OCI-LY3 (cell line): ENCODE results near the gene TMEM39B.

Experiments used
- H2AFZ ChIP-seq: fragments of 200-600, 300-600 bp; shearing (Covaris generic); 2 replicates; pipeline ENCODE4 v1.6.0; 2014; ENCODE audit warnings: antibody characterized with exemption, low read depth, low read length
- H3K27ac ChIP-seq: fragments of 200-600, 300-600 bp; sonication (generic); 2 replicates; pipeline ENCODE4 v1.5.1; 2014; ENCODE audit warnings: mild to moderate bottlenecking, low read length, moderate library complexity, mixed read lengths
- H3K27me3 ChIP-seq: fragments of 200-600, 300-600 bp; sonication (generic); 2 replicates; pipeline ENCODE4 v1.6.1; 2014; ENCODE audit warnings: low read depth, low read length, mixed read lengths
- H3K36me3 ChIP-seq: fragments of 200-600, 300-600 bp; sonication (generic); replicated peaks from 2 replicates; pipeline ENCODE3; 2014; ENCODE audit warnings: low read depth, low read length, mixed read lengths
- H3K4me1 ChIP-seq: fragments of 300-600, 200-600 bp; sonication (generic); 2 replicates; pipeline ENCODE4 v1.6.1; 2014; ENCODE audit warnings: low read length, mixed read lengths
- H3K4me2 ChIP-seq: fragments of 200-600, 300-600 bp; sonication (generic); 2 replicates; pipeline ENCODE4 v1.6.1; 2014; ENCODE audit warnings: low read length, mixed read lengths
- H3K4me3 ChIP-seq: fragments of 300-600, 200-600 bp; sonication (generic); 2 replicates; pipeline ENCODE4 v1.5.1; 2014; ENCODE audit warnings: antibody characterized with exemption, mild to moderate bottlenecking, low read length, moderate library complexity
- H3K79me2 ChIP-seq: fragments of 300-600, 200-600 bp; shearing (Covaris generic); 2 replicates; pipeline ENCODE4 v1.6.1; 2014; ENCODE audit warnings: mild to moderate bottlenecking, low read length, mixed read lengths
- H3K9ac ChIP-seq: fragments of 300-600, 200-600 bp; shearing (Covaris generic); 2 replicates; pipeline ENCODE4 v1.6.0; 2014; ENCODE audit warnings: mild to moderate bottlenecking, low read length, moderate library complexity
- H3K9me3 ChIP-seq: fragments of 200-600, 300-600 bp; shearing (Covaris generic); 2 replicates; pipeline ENCODE4 v1.6.1; 2014; ENCODE audit warnings: low read length, mixed read lengths; ENCODE audit not compliant: insufficient read depth
- H4K20me1 ChIP-seq: fragments of 200-600, 300-600 bp; sonication (generic); 2 replicates; pipeline ENCODE4 v1.6.1; 2016; ENCODE audit warnings: low read length, mixed read lengths; ENCODE audit not compliant: insufficient read depth
- CTCF ChIP-seq: fragments of 200-600, 300-600 bp; sonication (generic); IDR thresholded peaks from 2 replicates; pipeline ENCODE4 v1.5.1; 2014; ENCODE audit warnings: antibody characterized with exemption, low read length, low read depth
- EZH2phosphoT487 ChIP-seq: fragments of 200-600 bp; shearing (Covaris generic); IDR thresholded peaks from 2 replicates; pipeline ENCODE4 v1.6.1; 2018; ENCODE audit warnings: antibody characterized with exemption, mixed run types, low read depth

TMEM39B gene

GRCh38 chr1:32072622-32073298 lies at the start of gene TMEM39B:
Gene TMEM39B, plus strand, starts transcription at chr1:32072939. Its CDS starts 109 bp downstream, at chr1:32073048.
- no peaks in the 10 kb centered on the region for H3K9me3 ChIP-seq
- H3K27me3 ChIP-seq = 0 out of 2 replicates have a peak, but pooled peaks cover 4% of the 10 kb centered on the region
- peaks cover 2% of the 10 kb centered on the region for H3K36me3 ChIP-seq
- TF ChIP-seq CTCF (no peak), EZH2phosphoT487 (no peak)
- peak within 1 kb of the TSS; percentile 83 for H3K9ac ChIP-seq
- peak within 1 kb of the TSS; percentile 95 for H3K4me2 ChIP-seq
- H4K20me1 ChIP-seq = no peaks in the 10 kb centered on the region
- H3K79me2 ChIP-seq = peaks cover 12% of the 10 kb centered on the region
- peak within 1 kb of the TSS; percentile 96 for H3K4me3 ChIP-seq
- H2AFZ ChIP-seq = peak within 1 kb of the TSS; percentile 95
- peak within 1 kb of the TSS; percentile 88 for H3K27ac ChIP-seq
- peaks cover 6% of the 10 kb centered on the region; the same call in 1 of the 2 replicates for H3K4me1 ChIP-seq

GRCh38 chr1:32023351-32023750 lies 49.4 kb upstream of the TMEM39B start:
- Histone ChIP-seq H3K4me3 (no peak overlapping the region), H3K9ac (no peak overlapping the region), H3K27ac (no peak overlapping the region), H4K20me1 (peaks cover 56% of the 10 kb centered on the region), H3K79me2 (peaks cover 99% of the 10 kb centered on the region), H3K27me3 (no peaks in the 10 kb centered on the region), H3K9me3 (no peaks in the 10 kb centered on the region), H2AFZ (no peak overlapping the region), H3K36me3 (peaks cover 9% of the 10 kb centered on the region), H3K4me1 (no peaks in the 10 kb centered on the region), H3K4me2 (no peak overlapping the region)
- no peak for TF ChIP-seq EZH2phosphoT487
- no peak for TF ChIP-seq CTCF

DNA sequence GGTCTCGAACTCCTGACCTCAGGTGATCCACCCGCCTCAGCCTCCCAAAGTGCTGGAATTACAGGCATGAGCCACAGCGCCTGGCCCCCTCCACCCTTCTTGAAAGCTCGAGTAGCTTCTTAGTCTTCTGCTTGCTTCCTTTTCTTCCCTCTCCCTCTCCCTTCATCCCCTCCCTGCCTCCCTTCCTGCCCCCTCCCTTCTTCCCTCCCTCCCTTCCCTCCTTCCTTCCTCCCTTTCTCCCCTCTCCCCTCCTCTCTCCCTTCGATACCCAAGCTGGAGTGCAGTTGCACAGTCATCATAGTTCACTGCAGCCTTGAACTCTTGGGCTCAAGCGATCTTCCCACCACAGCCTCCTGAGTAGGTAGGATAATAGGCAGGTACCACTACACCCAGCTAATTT lies 47.2 kb upstream of the TMEM39B start:
- Histone ChIP-seq H3K4me2 (no peak overlapping the region), H4K20me1 (peaks cover 56% of the 10 kb centered on the region), H2AFZ (no peak overlapping the region), H3K9me3 (no peaks in the 10 kb centered on the region), H3K4me1 (no peaks in the 10 kb centered on the region), H3K79me2 (peaks cover 98% of the 10 kb centered on the region), H3K36me3 (peaks cover 16% of the 10 kb centered on the region), H3K4me3 (no peak overlapping the region), H3K27ac (no peak overlapping the region), H3K27me3 (no peaks in the 10 kb centered on the region), H3K9ac (no peak overlapping the region)
- no peak for TF ChIP-seq CTCF
- TF ChIP-seq EZH2phosphoT487 = no peak

- no peak overlapping the region for H3K9ac ChIP-seq
- H3K4me1 ChIP-seq = no peaks in the 10 kb centered on the region
- no peaks in the 10 kb centered on the region for H3K9me3 ChIP-seq
- peaks cover 29% of the 10 kb centered on the region for H3K36me3 ChIP-seq
- no peaks in the 10 kb centered on the region for H3K27me3 ChIP-seq
- H4K20me1 ChIP-seq = peaks cover 54% of the 10 kb centered on the region
- no peak overlapping the region for H3K4me3 ChIP-seq
- peaks cover 98% of the 10 kb centered on the region for H3K79me2 ChIP-seq
- H3K4me2 ChIP-seq = no peak overlapping the region
- no peak overlapping the region for H2AFZ ChIP-seq
- H3K27ac ChIP-seq = no peak overlapping the region
- TF ChIP-seq EZH2phosphoT487 (no peak), CTCF (no peak)
Measured at GRCh38 chr1:32028746-32029145, 44.0 kb upstream of the TMEM39B start.
